Spleen (tissue), 7 donors: Measurements from ENCODE around the gene ZDHHC12.

Experiments
- POLR2A ChIP-seq, 3 donors: fragments of 450-650 bp; IDR thresholded peaks; one replicate each; pipeline ENCODE4 v1.5.1; 2017; ENCODE audit warnings: antibody characterized with exemption in 3 of 3, mild to moderate bottlenecking in 1 of 3
- POLR2AphosphoS5 ChIP-seq, 3 donors: sonication (generic); formaldehyde crosslinking; IDR thresholded peaks; one replicate each; pipeline ENCODE4 v1.5.1; 2017; ENCODE audit warnings: antibody characterized with exemption in 3 of 3
- TF ChIP-seq, protein P1 (sequence below), 11 experiments: fragments of 200-600 bp in 7 of 11; fragments of 450-650 bp in 4 of 11; sonication (generic) in 4 of 11; IDR thresholded peaks in 8 of 11; conservative IDR thresholded peaks in 3 of 11; 1 replicate in 7 of 11; 2 replicates in 4 of 11; pipeline versions ENCODE4 v1.4.0 to v1.8.0; 2016 to 2021; ENCODE audit warnings: antibody characterized with exemption in 11 of 11, inconsistent platforms in 4 of 11, mild to moderate bottlenecking in 1 of 11
- donor health status: DM: no; HTN: no; CAD: no; lungs with moderate emphysema.
- donor health status: DM: no; HTN: no; CAD: no.
- donor health status: DM: no; HTN: no; CAD: no.

DNA sequence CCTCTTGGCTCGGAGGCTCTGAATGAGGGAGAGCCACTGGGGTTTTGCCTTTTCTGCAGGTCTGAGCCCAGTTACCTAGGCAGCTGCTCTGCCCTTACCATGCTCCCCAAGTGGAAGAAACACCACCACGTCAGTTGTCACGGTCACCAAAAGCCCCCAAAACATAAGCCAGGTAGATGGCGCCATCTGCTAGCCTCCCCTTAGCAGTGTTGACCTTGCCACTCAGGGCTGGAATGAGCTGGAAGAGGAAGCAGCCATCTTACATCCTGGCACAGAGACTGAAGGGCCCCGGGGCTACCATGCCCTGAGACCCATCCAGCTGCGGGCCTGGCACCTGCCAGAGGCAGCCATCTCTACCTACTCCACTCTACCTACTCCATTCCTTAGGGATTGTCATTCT lies 40.4 kb upstream of the ZDHHC12 start:
- TF ChIP-seq, protein P1, sequence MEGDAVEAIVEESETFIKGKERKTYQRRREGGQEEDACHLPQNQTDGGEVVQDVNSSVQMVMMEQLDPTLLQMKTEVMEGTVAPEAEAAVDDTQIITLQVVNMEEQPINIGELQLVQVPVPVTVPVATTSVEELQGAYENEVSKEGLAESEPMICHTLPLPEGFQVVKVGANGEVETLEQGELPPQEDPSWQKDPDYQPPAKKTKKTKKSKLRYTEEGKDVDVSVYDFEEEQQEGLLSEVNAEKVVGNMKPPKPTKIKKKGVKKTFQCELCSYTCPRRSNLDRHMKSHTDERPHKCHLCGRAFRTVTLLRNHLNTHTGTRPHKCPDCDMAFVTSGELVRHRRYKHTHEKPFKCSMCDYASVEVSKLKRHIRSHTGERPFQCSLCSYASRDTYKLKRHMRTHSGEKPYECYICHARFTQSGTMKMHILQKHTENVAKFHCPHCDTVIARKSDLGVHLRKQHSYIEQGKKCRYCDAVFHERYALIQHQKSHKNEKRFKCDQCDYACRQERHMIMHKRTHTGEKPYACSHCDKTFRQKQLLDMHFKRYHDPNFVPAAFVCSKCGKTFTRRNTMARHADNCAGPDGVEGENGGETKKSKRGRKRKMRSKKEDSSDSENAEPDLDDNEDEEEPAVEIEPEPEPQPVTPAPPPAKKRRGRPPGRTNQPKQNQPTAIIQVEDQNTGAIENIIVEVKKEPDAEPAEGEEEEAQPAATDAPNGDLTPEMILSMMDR (IDR thresholded peaks at IDR 0.05 in 8 of 11, conservative IDR thresholded peaks at IDR 0.05 in 3 of 11): no peak
- TF ChIP-seq POLR2AphosphoS5 (IDR thresholded peaks at IDR 0.05) (no peak), POLR2A (IDR thresholded peaks at IDR 0.05) (no peak)
